IMR-90 (cell line): ENCODE data around the gene KLK1. TPM values are rescaled to one million over a fixed set of nuclear protein-coding genes. Genes with fewer than 3 reads are reported as not detected.

Experiments used
- ATAC-seq: fragments of 200-7000 bp; cut with Tn5 transposase; 2 replicates; pipeline ENCODE4 v1.9.1; 2020; ENCODE audit warnings: low read depth, mild to moderate bottlenecking, moderate library complexity
- BruUV-seq: library from RNA; stranded (reverse); fragments of 400-500 nt; replicated peaks from 2 replicates; lab custom pipeline; 2021; lab: Mats Ljungman, UMichigan
- CTCF ChIA-PET: fragments of 300-600 bp; formaldehyde crosslinking; extraction: SDS; loops from one replicate; lab custom pipeline; 2021; ENCODE audit warnings: antibody characterized with exemption; lab: Yijun Ruan, JAX
- POLR2A ChIA-PET: fragments of 300-600 bp; sonication (Branson Sonifier 250); formaldehyde crosslinking; loops from one replicate; lab custom pipeline; 2022; ENCODE audit warnings: antibody characterized with exemption; ENCODE audit not compliant: unreplicated experiment; lab: Charles Lee
- DNase-seq: peaks from one replicate; pipeline ENCODE4 v3.0.0; 2013
- H2AFZ ChIP-seq: replicated peaks from 2 replicates; pipeline ENCODE3; 2013; ENCODE audit warnings: low read length, mild to moderate bottlenecking; ENCODE audit not compliant: poor library complexity
- H2AK5ac ChIP-seq: 2 replicates; pipeline ENCODE4 v1.6.1; 2013; ENCODE audit warnings: low read depth, low read length, inconsistent platforms
- H2AK9ac ChIP-seq: replicated peaks from 2 replicates; pipeline ENCODE3; 2013; ENCODE audit warnings: mild to moderate bottlenecking, low read depth, low read length, moderate library complexity; ENCODE audit not compliant: poor library complexity
- H2BK120ac ChIP-seq: 2 replicates; pipeline ENCODE4 v1.6.1; 2013; ENCODE audit warnings: low read depth, low read length, inconsistent platforms
- H2BK15ac ChIP-seq: 3 replicates; pipeline ENCODE4 v1.6.1; 2013; ENCODE audit warnings: low read depth, low read length, inconsistent platforms
- H2BK20ac ChIP-seq: 2 replicates; pipeline ENCODE4 v1.6.1; 2013; ENCODE audit warnings: low read depth, mild to moderate bottlenecking, inconsistent platforms, low read length, moderate library complexity
- H2BK5ac ChIP-seq: 2 replicates; pipeline ENCODE4 v1.6.1; 2013; ENCODE audit warnings: mild to moderate bottlenecking, low read depth, low read length, inconsistent platforms; ENCODE audit not compliant: poor library complexity, severe bottlenecking
- H3K14ac ChIP-seq: replicated peaks from 2 replicates; pipeline ENCODE4 v1.6.1; 2013; ENCODE audit warnings: low read depth, low read length, inconsistent platforms
- H3K18ac ChIP-seq: 2 replicates; pipeline ENCODE4 v1.6.1; 2013; ENCODE audit warnings: low read depth, low read length, control low read depth
- H3K23ac ChIP-seq: 2 replicates; pipeline ENCODE4 v1.6.1; 2013; ENCODE audit warnings: low read depth, low read length, inconsistent platforms
- H3K27ac ChIP-seq: 2 replicates; pipeline ENCODE4 v1.5.1; 2013; ENCODE audit warnings: mild to moderate bottlenecking, control low read depth, low read length; ENCODE audit not compliant: insufficient read depth
- H3K27me3 ChIP-seq: 2 replicates; pipeline ENCODE4 v1.6.1; 2013; ENCODE audit warnings: low read length; ENCODE audit not compliant: control insufficient read depth, insufficient read depth
- H3K36me3 ChIP-seq: 2 replicates; pipeline ENCODE4 v1.6.1; 2013; ENCODE audit warnings: low read length, mixed read lengths; ENCODE audit not compliant: control insufficient read depth, insufficient read depth
- H3K4ac ChIP-seq: 2 replicates; pipeline ENCODE4 v1.6.1; 2013; ENCODE audit warnings: low read depth, low read length, inconsistent platforms
- H3K4me1 ChIP-seq: 2 replicates; pipeline ENCODE4 v1.6.1; 2013; ENCODE audit warnings: low read length, mixed read lengths; ENCODE audit not compliant: control insufficient read depth, insufficient read depth
- H3K4me2 ChIP-seq: 2 replicates; pipeline ENCODE4 v1.6.1; 2013; ENCODE audit warnings: low read depth, mild to moderate bottlenecking, control low read depth, low read length, moderate library complexity
- H3K4me3 ChIP-seq: 2 replicates; pipeline ENCODE4 v1.5.1; 2013; ENCODE audit warnings: low read depth, mild to moderate bottlenecking, control low read depth, low read length, moderate library complexity; ENCODE audit not compliant: insufficient read depth
- H3K56ac ChIP-seq: 2 replicates; pipeline ENCODE4 v1.6.1; 2013; ENCODE audit warnings: low read length, inconsistent platforms; ENCODE audit not compliant: insufficient read depth; ENCODE audit errors: extremely low read depth
- H3K79me1 ChIP-seq, 2 experiments: 2 replicates each; pipeline ENCODE4 v1.6.1; 2013; ENCODE audit warnings: low read length in 2 of 2, inconsistent platforms in 1 of 2, low read depth in 1 of 2
- H3K9ac ChIP-seq: 2 replicates; pipeline ENCODE4 v1.6.1; 2013; ENCODE audit warnings: low read depth, low read length, control low read depth
- H3K9me1 ChIP-seq: 2 replicates; pipeline ENCODE4 v1.6.1; 2013; ENCODE audit warnings: low read length, inconsistent platforms; ENCODE audit not compliant: insufficient read depth
- H3K9me3 ChIP-seq: 2 replicates; pipeline ENCODE4 v1.6.1; 2013; ENCODE audit warnings: low read length; ENCODE audit not compliant: control insufficient read depth, insufficient read depth
- H4K20me1 ChIP-seq: 2 replicates; pipeline ENCODE4 v1.6.1; 2013; ENCODE audit warnings: low read length, inconsistent platforms; ENCODE audit not compliant: insufficient read depth
- H4K5ac ChIP-seq: 2 replicates; pipeline ENCODE4 v1.6.1; 2013; ENCODE audit warnings: mild to moderate bottlenecking, low read depth, low read length, control low read depth
- H4K8ac ChIP-seq, 2 experiments: 2 replicates each; pipeline ENCODE4 v1.6.1; 2013; ENCODE audit warnings: low read depth in 2 of 2, low read length in 2 of 2, control low read depth in 1 of 2, inconsistent platforms in 1 of 2
- H4K91ac ChIP-seq: 2 replicates; pipeline ENCODE4 v1.6.1; 2013; ENCODE audit warnings: low read depth, low read length, inconsistent platforms; ENCODE audit not compliant: insufficient read depth
- POLR2A ChIP-seq: IDR thresholded peaks from 2 replicates; pipeline ENCODE4 v1.6.1; 2012; ENCODE audit warnings: mild to moderate bottlenecking, low read depth, low read length
- WGBS, 2 experiments: methylation state at CpG; one replicate each; pipeline versions ENCODE4 v1.1.5 to v1.1.7; 2013; ENCODE audit warnings: missing lambda C conversion rate in 2 of 2; ENCODE audit not compliant: insufficient read length in 1 of 2; ENCODE audit errors: extremely low coverage in 2 of 2; 5-methylcytosine and 5-hydroxymethylcytosine counted together
- dilution Hi-C: fragments of 300-500 bp; cut with HindIII; formaldehyde crosslinking; loops from one replicate; pipeline ENCODE4 v1.14.3; 2018; ENCODE audit warnings: low sequenced_read_pairs; ENCODE audit not compliant: unreplicated experiment
- in situ Hi-C: fragments of 300-500 bp; cut with MboI; formaldehyde crosslinking; loops from 3 replicates; pipeline ENCODE4 v1.14.3; 2019; ENCODE audit warnings: low sequenced_read_pairs, inconsistent platforms, mixed read lengths
- intact Hi-C: fragments of 100-400 bp; cut with micrococcal nuclease; formaldehyde crosslinking; loops from 2 replicates; pipeline ENCODE4 v1.10.0; 2022
- polyA plus RNA-seq, 3 experiments: library from polyadenylated mRNA; depleted of rRNA; stranded (reverse); fragments of >200 nt; gene quantifications; 2 replicates each; pipeline ENCODE4 v1.2.3, GENCODE V29; 2012; ENCODE audit warnings: low replicate concordance in 1 of 3
- total RNA-seq: library from RNA; depleted of rRNA; stranded (reverse); fragments of >200 nt; gene quantifications from 2 replicates; pipeline ENCODE4 v1.2.3, GENCODE V29; 2012
- TF ChIP-seq, protein P1 (sequence below): conservative IDR thresholded peaks from 2 replicates; pipeline ENCODE4 v1.5.1; 2012; ENCODE audit warnings: mild to moderate bottlenecking, low read depth, low read length, improper control_type of control experiment

The KLK1 gene
- total and polyA plus RNA-seq, 2 of the 4 experiments (the other 2 are of a cell fraction), result not detected

DNA sequence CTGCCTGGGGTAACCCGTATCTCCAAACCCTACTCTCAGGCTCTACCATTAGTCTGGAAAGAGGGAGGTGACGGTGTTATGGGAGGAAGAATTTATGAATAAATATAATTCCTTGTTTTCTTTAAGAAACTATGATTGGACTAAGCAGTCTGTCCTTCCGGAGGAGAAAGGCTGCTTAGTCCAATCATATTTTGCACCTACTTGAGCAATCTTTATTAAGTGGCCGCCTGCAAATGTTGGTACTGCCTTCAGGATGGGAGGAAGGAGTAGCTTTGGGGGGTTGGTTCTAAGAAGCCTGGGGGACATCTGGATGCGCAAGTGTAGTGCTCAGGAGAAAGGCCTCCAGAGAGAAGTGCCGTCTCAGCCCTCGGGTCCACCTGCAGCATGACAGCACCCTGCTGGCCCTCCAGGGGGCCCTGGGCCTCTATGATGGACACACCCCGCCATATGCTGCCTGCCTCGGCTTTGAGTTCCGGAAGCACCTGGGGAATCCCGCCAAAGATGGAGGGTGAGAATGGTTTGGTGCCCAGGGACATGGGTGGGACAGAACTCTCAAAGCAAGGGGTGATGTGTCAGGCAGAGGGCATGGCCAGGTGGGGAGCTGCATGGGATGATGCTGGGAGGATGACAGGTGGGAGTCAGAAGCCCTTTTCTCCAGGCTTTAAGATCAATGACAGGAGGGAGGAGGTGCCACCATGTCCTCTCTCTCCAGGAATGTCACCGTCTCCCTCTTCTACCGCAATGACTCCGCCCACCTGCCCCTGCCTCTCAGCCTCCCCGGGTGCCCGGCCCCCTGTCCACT, 29.3 kb downstream of the KLK1 start:
- H2BK5ac ChIP-seq, result no peak overlapping the region
- H3K27me3 ChIP-seq, result no peaks in the 10 kb centered on the region
- in situ Hi-C loops (no loop called here), intact Hi-C loops (no loop called here), dilution Hi-C loops (no loop called here)
- H3K4me1 ChIP-seq, result no peaks in the 10 kb centered on the region
- no peak overlapping the region for H3K4me3 ChIP-seq
- no peak overlapping the region for H2BK120ac ChIP-seq
- TF ChIP-seq, protein P1, sequence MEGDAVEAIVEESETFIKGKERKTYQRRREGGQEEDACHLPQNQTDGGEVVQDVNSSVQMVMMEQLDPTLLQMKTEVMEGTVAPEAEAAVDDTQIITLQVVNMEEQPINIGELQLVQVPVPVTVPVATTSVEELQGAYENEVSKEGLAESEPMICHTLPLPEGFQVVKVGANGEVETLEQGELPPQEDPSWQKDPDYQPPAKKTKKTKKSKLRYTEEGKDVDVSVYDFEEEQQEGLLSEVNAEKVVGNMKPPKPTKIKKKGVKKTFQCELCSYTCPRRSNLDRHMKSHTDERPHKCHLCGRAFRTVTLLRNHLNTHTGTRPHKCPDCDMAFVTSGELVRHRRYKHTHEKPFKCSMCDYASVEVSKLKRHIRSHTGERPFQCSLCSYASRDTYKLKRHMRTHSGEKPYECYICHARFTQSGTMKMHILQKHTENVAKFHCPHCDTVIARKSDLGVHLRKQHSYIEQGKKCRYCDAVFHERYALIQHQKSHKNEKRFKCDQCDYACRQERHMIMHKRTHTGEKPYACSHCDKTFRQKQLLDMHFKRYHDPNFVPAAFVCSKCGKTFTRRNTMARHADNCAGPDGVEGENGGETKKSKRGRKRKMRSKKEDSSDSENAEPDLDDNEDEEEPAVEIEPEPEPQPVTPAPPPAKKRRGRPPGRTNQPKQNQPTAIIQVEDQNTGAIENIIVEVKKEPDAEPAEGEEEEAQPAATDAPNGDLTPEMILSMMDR, result 0 out of 2 replicates have a peak, but pooled peaks have one; percentile 10
- TF ChIP-seq POLR2A, result no peak
- ChIA-PET POLR2A (no interaction called here), CTCF (no interaction called here)
- no peak overlapping the region for H4K5ac ChIP-seq
- no peak overlapping the region; the same call in 1 of the 2 replicates for H3K14ac ChIP-seq
- peaks cover 53% of the 10 kb centered on the region for H4K20me1 ChIP-seq
- peaks cover 7% of the 10 kb centered on the region for H3K9me1 ChIP-seq
- H3K79me1 ChIP-seq, result peaks cover 8 to 12% of the 10 kb centered on the region in 2 experiments; a peak in 2 of 4 replicates
- peak; percentile 34 for ATAC-seq
- no peak overlapping the region for H4K8ac ChIP-seq
- BruUV-seq, result no TSS peak
- no peak for DNase-seq
- no peak overlapping the region for H3K18ac ChIP-seq
- no peak overlapping the region for H2BK15ac ChIP-seq
- peaks cover 21% of the 10 kb centered on the region for H3K36me3 ChIP-seq
- no peak overlapping the region for H2AK5ac ChIP-seq
- H3K23ac ChIP-seq, result no peak overlapping the region
- H3K4me2 ChIP-seq, result no peak overlapping the region
- H2AK9ac ChIP-seq, result peak overlapping the region; percentile 37
- H4K91ac ChIP-seq, result no peak overlapping the region
- no peak overlapping the region for H3K4ac ChIP-seq
- WGBS, 2 experiments, result 0% methylated on average over 2 of the region's 16 CpGs; no CpG with 5 or more reads in 1 of the 2 experiments
- H2BK20ac ChIP-seq, result no peak overlapping the region
- H3K9ac ChIP-seq, result no peak overlapping the region
- peak overlapping the region; percentile 71 for H2AFZ ChIP-seq
- H3K27ac ChIP-seq, result no peak overlapping the region
- no peak overlapping the region for H3K56ac ChIP-seq
- no peaks in the 10 kb centered on the region for H3K9me3 ChIP-seq
